DMS 273 treated with DMSO at 0.1 percent for 48 hours (cell line): ENCODE results near the gene TNFRSF18.
"Not testable (repeated sequence)": the region's sequence is repeated elsewhere in the genome, so short reads cannot be mapped to it uniquely, and the experiment has no call there.

Experiments used
- DNase-seq: peaks from one replicate; lab custom pipeline; 2025; lab: John Stamatoyannopoulos, UW

Gene TNFRSF18

DNA sequence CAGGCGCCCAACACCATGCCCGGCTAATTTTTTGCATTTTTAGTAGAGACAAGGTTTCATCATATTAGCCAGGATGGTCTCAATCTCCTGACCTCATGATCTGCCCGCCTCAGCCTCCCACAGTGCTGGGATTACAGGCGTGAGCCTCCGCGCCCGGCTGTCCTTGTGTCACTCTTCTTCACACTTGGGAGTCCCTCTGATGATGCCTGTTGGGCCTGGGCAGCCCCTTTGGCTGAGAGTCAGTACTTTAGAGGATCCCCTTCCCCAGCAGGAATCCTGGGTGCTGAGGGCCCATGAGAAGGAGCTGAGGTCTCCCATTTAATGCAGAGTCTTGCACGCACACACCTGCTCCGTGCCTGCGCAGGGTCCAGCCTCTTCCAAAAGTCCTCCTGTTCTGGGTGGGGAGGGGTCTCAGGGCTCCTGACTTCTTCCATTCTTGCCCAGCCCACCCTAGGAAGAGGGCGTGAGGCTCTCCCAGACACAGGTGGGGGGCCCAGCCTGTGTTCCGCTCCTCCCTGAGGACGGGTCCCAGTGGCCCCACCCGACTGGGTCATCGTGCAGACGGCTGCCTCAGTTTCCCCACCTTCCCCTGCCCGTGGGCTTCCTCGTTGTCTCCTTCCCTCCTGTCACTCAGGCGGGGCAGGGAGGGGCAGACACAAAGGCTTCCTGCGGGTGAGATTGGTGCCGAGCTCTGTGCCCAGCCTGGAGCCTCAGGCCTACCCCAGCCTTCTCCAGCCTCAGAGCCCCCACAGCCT, 28.8 kb downstream of the TNFRSF18 start:
- DNase-seq, result no peak

GRCh38 chr1:1176931-1177330, 29.5 kb downstream of the TNFRSF18 start:
- DNase-seq, result no peak

DNA sequence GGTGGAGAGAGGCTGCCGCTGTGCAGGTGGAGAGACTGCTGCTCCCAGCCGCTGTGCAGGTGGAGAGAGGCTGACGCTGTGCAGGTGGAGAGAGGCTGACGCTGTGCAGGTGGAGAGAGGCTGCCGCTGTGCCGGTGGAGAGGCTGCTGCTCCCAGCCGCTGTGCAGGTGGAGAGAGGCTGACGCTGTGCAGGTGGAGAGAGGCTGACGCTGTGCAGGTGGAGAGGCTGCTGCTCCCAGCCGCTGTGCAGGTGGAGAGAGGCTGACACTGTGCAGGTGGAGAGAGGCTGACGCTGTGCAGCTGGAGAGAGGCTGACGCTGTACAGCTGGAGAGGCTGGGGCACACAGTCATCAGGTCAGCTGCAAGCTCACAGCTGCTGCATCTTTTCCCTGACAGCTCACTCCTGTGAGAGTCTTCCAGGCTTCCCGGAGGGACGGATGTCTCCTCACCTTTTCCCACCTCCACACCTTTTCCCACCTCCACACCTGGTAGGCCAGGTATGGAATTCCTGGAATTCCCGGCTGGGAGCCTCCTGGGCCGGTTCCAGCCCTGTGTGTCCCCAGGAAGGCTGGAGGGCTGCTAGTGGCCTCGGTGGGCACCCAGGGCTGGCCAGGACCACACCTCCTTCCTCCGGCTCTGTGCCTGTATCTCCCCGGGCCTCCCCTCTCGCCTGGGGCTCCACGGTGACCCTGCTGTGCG, 30.2 kb downstream of the TNFRSF18 start:
- not testable (repeated sequence) for DNase-seq

DNA sequence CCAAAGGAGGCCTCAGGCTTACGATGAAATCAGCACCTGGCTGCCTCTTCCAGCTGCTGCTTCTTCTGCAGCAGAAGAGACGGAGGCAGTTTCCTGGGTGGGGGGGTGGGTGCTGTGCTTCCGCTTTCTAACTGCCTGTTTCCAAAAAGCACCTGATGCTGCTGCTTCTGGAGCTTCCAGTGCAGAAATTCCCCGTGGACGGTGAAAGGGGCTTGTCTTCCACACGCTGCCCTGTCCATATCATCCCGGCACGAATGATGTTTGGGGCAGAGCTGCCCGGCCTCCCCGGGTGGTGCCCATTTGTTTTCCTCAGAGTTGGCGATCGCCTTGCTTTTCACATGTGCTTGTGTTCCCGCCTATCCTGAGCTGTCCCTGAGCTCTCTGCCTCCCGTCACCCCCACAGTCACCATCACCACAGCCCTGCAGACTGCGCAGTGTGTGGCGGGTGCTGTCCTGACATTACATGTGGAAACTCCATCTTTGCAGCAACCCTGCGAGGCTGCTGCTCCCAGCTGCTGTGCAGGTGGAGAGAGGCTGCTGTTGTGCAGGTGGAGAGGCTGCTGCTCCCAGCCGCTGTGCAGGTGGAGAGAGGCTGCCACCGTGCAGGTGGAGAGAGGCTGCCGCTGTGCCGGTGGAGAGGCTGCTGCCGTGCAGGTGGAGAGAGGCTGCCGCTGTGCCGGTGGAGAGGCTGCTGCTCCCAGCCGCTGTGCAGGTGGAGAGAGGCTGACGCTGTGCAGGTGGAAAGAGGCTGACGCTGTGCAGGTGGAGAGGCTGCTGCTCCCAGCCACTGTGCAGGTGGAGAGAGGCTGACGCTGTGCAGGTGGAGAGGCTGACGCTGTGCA, 30.9 kb downstream of the TNFRSF18 start:
- no peak for DNase-seq

GRCh38 chr1:1173793-1174415, 32.5 kb downstream of the TNFRSF18 start, which contains the start of gene TTLL10:
Gene TTLL10, plus strand, starts transcription at chr1:1173880. Its CDS starts 5,336 bp downstream, at chr1:1179216.
- DNase-seq, result no peak

DNA sequence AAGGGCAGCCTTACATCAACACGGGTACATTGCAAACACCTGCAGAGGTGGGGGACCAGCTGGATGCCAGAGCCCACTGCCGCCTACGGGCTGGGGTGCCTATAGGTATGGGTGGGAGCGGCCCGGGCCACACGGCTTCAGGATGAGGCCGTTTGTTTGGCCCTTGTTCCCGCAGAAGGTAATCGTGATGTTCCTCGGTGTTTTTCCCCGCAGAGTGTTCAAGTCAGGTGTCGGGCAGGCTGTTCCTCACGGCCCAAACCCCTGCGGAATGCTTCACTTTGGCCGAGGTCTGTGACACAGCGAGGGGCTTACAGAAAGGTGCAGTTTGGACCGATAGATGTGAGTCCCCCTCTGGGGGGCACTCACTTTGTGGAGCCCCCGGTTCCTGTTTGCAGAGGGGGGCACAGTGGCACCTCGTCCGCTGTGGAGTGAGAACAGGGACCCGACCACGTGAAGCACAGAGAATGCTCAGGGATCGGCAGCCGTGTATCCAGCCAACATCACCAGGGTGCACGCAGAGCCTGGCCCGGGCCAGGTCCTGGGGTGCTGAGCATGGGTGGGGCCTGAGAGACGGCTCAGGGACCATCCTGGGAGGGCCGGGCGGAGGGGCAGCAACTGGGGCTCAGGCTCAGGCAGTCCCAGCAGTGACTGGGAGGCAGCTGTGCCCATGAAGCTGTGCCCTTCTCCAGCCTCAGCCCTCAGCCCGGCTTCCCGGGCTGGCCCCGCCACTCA, 33.2 kb downstream of the TNFRSF18 start:
- DNase-seq, result no peak

DNA sequence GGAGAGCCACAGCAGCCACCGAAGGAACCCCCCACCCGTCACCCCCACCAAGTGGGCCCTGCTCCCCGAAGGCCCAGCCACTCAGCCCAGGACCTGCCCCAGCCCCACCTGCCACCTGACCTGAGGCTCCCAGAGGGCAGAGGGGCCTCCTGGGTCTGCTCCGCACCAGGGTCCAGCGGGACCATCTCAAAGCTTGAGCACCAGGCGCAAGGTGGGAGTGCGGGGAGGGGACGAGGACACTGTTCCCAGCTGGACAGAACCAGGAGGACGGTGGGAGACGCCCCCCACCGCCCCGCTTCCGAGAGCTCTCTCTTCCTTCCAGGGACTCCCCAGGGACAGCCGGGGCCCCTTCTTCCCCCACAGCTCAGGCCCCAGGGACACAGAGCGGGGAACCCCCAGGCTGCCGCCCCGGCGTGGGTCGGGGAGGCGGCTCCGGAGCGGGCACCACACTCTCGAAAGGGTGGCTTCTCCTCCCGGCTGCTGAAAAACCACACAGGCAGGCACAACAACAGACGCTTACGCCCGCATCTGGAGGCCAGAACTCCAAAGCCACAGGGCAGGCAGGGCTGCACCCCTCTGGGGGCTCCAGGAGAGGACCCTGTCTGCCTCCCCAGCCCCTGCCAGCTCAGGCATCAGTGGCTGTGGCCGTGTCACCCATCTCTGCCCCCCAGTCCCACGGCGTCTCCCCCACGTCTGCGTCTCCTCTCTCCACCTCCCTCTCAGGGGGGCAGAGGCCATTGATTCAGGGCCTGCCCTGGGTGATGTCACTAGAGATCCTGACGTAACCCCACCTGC, 34.6 kb downstream of the TNFRSF18 start:
- no peak for DNase-seq

- no peak for DNase-seq
Measured at GRCh38 chr1:1171161-1171545, 35.2 kb downstream of the TNFRSF18 start.

GRCh38 chr1:1170215-1171091, 35.9 kb downstream of the TNFRSF18 start:
- no peak for DNase-seq

- no peak for DNase-seq
Measured at GRCh38 chr1:1169429-1170214, 36.8 kb downstream of the TNFRSF18 start.

GRCh38 chr1:1168451-1169411, 37.7 kb downstream of the TNFRSF18 start:
- no peak for DNase-seq

DNA sequence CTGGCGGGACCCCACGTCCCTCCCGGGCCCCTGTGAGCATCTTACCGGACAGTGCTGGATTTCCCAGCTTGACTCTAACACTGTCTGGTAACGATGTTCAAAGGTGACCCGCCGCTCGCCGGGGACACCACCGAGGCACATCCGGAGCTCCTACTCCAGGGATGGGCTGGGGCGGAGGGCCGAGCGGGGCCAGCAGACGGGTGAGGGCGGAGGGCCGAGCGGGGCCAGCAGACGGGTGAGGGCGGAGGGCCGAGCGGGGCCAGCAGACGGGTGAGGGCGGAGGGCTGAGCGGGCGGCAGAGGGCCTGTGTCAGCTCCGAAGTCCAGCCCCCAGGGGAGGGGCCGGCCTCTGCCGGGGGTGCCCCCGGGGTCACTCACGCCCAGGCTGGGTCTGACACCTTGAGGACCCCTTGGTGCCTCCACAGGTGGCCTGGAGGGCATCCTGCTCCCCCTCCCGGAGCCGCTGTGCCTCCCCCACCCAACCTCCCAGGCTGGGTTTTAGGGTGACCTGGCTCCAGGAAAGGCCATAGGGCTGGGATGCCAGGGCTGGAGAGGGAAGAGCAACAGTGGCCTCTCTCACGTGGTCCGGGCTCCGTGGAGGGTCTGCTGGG, 38.4 kb downstream of the TNFRSF18 start:
- DNase-seq, result no peak

- no peak for DNase-seq
Measured at GRCh38 chr1:1167398-1167821, 39.0 kb downstream of the TNFRSF18 start.

DNA sequence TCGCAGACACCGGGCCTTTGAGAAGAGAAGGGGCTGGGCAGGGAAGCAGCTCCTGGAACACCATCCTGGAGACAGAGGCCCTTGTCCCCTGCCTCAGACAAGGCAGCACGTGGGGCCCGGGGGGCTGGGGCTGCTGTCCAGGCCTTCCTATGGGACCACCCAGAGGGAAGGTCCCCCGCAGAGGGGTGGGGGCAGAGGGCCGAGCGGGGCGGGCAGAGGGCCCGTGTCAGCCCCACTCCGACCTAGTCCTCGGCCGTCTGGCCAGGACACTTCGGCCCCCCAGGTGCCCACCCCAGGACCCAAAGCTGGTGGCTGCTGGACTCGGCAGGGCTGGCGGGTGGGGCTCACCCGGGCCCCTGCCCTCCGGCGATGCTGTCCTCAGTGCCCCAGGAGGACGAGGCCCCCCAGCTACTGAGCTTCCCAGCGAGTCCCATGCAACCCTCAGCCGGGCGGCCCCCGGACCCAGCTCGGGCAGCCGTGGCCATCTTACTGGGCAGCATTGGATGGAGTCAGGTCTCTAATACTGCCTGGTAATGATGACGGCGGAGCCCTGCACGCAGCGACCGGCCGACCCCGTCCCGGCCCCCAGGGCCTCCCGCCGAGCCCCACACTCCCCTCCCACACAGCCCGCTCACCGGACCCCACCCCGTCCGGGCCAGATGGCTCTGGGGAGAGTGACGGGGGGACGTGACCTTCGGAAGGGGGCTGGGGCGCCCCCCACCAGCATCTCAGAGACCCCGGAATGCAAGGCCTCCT, 39.6 kb downstream of the TNFRSF18 start:
- DNase-seq, result no peak

- DNase-seq, result no peak
Measured at GRCh38 chr1:1165900-1166421, 40.4 kb downstream of the TNFRSF18 start.

DNA sequence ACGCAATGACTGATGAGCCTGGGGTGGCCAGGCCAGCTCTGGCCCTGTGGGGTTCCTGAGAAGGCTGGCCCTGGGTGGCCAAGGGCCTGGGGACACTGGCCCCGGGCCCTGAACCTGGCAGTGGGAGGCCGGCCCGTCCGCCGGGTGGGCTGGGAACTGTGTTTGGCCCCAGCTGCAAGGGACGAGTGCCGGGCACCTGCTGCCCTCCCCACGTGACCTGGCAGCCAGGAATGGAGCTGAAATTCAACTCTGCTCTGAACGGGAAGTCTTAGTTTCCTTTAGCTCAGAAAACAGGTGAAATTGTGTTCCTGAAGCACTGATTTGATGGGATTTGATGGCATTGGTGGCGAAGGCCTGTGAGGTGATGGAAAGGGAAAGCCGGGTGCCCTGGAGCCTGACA, 40.9 kb downstream of the TNFRSF18 start:
- DNase-seq, result no peak
